NCI-H2196 treated with DMSO at 0.1 percent for 48 hours (cell line): ENCODE results near the gene ACOT6.
A peak's percentile ranks its signal among the peaks of the same experiment; 100 is the strongest.
"Not testable (repeated sequence)": the region's sequence is repeated elsewhere in the genome, so short reads cannot be mapped to it uniquely, and the experiment has no call there.

ENCODE experiments used
- DNase-seq: peaks from one replicate; lab custom pipeline; 2025; ENCODE audit not compliant: unreplicated experiment; lab: John Stamatoyannopoulos, UW

ACOT6 gene

GRCh38 chr14:73644531-73645247 lies 32.4 kb downstream of the ACOT6 start, which contains the start of gene DNAL1:
DNAL1 (plus strand) TSS chr14:73644986; CDS start chr14:73645040, 54 bp downstream.
- peak; percentile 81 for DNase-seq

GRCh38 chr14:73645248-73645610 lies 32.9 kb downstream of the ACOT6 start:
- DNase-seq: no peak

- no peak for DNase-seq
Observed at GRCh38 chr14:73651005-73651404, 38.7 kb downstream of the ACOT6 start.

GRCh38 chr14:73655851-73656250 lies 43.5 kb downstream of the ACOT6 start:
- DNase-seq: no peak

- not testable (repeated sequence) for DNase-seq
Observed at GRCh38 chr14:73659202-73659601, 46.9 kb downstream of the ACOT6 start.

- no peak for DNase-seq
Observed at GRCh38 chr14:73660511-73660910, 48.2 kb downstream of the ACOT6 start.

- no peak for DNase-seq
Observed at GRCh38 chr14:73661872-73662271, 49.6 kb downstream of the ACOT6 start.

- peak; percentile 18 for DNase-seq
Observed at GRCh38 chr14:73662487-73662943, 50.2 kb downstream of the ACOT6 start.

GRCh38 chr14:73663548-73664212 lies 51.4 kb downstream of the ACOT6 start:
- DNase-seq: no peak

- no peak for DNase-seq
Observed at GRCh38 chr14:73665130-73665529, 52.8 kb downstream of the ACOT6 start.

GRCh38 chr14:73666583-73666982 lies 54.3 kb downstream of the ACOT6 start:
- no peak for DNase-seq

GRCh38 chr14:73667854-73668253 lies 55.5 kb downstream of the ACOT6 start:
- no peak for DNase-seq
